GM18520 (cell line): Measurements from ENCODE around the gene GRM4.

ENCODE experiments used
- ATAC-seq: cut with Tn5 transposase; IDR thresholded peaks from one replicate; pipeline ENCODE4 v1.9.1; 2021; ENCODE audit not compliant: unreplicated experiment

The GRM4 gene

DNA sequence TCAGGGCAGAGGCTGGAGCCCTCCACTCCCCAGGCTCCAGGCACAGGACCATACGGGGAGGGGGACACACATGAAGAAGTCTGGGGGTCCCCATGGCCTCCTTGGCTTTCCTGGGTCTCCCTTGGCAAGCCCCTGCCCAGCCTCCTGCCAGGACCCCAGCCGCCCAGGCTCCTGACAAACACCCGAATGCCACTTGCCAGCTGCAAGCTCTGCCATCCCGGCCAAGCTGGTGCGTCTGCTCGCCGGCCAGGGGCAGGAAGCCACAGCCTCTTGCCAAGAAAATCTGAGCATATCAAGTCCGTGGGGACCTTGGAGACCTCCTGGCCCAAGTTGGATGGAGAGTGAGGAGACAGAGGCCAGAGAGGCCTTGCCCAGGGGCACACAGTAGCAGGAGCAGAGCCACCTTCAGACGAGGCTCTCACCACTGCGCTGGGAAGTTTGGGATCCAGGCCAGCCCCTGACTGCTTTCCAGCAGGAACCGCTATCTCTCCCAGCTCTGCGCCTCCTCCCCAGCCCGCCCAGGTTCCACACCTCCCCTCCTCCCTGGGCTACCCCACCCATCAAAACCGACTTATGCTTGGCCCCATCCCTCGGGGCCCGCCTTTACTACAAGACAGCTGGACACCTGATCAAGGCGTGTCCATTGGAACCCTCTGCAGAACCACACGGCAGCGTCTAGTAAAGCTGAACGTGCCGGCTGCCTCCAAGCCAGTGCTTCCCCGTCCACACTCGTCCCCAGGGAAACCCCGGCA lies 80.2 kb downstream of the GRM4 start:
- no peak for ATAC-seq

DNA sequence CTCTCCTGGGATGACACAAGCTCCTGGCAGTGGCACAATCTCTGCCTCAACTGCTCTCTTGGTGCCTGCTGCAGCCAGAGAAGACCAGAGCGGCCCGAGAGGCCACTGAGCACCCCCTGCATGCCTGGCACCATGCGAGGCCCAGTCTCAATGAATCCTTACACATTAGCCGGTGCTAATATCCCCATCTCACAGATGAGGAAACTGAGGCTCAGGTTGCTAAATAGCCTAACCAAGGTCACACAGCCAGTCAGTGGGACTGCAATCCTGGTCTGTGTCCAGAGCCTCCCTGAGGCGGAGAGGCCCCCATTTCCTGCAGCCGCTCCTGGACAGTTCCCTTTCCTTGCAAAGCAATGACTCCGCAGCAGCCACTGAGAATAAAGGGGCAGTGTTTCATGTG lies 81.2 kb downstream of the GRM4 start:
- ATAC-seq: no peak

DNA sequence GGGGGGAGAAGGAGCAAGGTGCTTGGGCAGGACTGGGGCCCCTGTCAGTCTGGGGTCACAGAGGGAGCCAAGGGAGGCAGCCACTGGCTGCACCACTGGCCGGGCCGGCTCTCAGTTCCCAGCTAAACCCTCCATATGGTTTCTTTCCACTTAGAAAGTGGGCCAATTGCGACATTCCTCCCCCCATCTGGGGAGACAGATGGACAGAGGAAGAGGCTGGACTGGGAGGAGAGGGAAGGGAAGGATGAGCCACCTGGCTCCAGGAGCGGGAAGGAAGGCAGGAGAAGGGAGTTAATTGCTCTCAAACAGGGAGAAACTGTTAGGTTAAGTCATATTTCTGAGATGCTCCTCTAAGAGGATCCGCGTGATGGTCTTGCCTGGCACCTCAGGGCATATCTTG lies 82.2 kb downstream of the GRM4 start:
- no peak for ATAC-seq

DNA sequence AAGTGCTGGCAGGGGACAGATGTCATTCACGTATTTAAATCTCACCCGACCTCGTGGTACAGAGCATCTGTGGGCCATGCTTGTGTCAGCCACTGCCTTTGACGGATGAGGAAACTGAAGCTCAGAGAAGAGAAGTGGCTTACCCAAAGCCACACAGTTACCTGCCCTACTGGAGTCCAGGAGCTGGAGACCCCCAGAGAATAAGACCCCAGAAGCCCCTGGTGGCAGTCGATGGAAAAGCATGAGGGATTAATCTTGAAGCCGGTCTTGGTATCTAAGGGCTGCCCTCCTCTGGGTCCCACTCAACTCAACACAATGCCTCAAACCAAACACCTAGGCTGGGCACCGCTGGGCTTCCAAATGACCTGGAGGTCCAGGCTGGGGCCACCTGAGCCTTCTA lies 83.1 kb downstream of the GRM4 start:
- no peak for ATAC-seq

DNA sequence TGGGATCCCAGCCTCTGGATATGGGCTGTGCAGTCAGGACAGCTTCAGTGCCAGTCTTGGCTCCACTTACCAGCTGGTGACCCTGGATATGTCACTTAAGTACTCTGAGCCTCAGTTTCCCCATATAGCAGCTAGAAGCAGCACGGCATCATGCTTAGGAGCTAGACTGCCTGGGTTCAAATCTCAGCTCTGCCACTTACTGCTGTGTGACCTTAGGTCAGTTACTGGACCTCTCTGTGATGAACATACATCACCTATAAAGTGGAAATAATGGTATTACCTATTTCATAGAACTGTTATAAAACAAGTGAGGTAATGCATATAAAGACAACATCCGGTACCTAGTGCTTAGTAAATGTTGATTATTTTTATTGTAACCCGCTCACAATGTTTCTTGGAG lies 83.7 kb downstream of the GRM4 start:
- ATAC-seq: no peak

DNA sequence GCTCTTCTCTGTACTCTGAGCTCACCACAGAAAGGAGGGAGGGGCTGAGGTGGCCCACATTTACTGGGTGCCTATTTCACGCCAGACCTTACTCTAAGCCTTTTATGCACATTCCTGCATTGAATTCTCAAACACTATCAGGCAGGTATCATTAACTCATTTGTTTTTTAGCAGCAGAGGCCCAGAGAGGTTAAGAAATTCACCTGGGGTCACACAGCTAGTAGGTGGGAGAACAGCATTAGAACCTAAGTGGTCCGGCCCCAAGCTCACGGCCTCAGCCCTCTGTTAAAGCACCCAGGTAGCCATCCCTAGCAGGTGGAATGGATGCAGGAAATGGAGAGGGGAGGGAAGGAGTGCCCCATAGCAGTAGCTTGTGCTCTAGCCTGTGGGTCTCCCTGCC lies 84.5 kb downstream of the GRM4 start:
- no peak for ATAC-seq

DNA sequence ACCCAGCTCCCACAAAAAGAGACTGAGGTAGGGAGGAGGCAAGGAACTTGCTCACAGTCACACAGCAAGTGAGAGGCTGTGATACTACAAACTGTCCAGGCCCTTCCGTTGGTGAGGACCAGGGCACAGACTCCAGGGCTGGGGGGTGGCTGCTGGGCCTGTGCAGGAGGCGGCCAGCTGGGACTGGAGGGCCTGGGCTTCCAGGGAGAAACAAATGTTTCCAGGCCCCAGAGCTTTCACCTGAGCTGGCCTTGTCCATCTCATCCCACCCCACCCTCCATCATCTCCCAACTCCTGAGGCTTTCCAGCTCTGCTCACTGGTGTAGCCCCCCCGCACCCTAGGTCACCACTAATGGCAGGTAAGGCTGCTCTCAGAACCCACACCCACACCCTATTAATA lies 86.0 kb downstream of the GRM4 start:
- no peak for ATAC-seq

DNA sequence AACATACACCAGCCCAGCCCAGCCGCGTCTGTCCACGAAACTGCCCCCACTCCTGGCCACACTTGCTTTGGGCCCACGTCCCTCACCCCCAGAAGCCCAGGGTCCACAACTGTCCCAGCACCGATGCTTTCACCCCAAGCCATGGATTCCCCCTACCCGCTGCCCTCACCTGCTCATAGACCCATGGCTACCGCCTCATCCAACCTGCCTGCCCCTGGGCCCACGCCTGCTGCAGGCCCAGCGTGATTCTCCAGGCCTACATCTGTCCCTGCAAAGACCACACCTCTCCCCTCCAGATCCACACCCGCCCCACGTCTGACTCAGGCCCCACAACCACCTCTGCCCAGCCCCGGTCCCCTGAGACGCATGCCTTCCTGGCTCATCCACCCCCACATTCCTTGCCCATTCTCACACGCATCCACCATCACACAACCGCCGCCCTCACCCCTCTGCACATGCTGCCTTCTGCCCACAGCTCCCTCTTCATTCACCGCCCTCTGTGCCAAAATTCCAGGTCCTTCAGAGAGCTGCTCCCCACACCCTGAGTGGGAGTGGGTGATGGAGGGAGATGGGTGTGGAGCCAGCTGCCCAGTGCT lies 86.7 kb downstream of the GRM4 start:
- ATAC-seq: no peak

DNA sequence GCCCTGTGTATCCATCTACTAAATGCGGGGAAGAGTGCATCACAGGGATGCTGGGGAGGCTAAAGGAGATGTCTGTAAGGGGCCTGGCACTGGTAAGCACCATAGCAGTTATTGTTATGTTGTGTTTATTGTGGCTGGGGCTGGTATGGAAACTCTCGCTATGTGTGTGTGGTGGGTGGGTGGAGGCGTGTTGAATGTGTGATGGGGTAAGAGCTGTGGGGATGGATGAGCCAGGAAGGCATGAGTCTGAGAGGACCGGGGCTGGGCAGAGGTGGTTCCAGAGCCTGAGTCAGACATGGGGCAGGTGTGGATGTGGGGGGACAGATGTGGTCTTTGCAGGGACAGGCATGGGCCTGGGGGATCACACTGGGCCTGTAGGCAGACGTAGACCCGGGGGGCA lies 88.1 kb downstream of the GRM4 start:
- ATAC-seq: no peak

DNA sequence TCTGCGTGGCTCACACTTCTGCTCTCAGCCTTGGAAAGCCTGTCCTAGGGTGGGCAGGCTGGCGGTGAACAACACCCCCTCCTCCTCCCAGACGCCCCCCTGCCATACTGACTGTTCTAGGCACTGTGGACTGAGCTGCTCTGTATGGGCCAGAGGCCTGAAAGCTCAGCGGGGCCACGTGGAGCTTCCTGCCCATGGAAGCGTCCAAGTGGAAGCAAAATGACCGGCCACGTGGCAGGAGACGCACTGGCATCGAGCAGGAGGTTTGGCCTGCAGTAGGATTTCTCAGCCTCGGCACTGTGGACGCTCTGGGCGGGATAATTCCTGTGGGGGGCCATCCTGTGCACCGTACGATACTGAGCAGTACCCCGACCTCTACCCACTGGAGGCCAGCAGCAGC lies 88.7 kb downstream of the GRM4 start:
- no peak for ATAC-seq

DNA sequence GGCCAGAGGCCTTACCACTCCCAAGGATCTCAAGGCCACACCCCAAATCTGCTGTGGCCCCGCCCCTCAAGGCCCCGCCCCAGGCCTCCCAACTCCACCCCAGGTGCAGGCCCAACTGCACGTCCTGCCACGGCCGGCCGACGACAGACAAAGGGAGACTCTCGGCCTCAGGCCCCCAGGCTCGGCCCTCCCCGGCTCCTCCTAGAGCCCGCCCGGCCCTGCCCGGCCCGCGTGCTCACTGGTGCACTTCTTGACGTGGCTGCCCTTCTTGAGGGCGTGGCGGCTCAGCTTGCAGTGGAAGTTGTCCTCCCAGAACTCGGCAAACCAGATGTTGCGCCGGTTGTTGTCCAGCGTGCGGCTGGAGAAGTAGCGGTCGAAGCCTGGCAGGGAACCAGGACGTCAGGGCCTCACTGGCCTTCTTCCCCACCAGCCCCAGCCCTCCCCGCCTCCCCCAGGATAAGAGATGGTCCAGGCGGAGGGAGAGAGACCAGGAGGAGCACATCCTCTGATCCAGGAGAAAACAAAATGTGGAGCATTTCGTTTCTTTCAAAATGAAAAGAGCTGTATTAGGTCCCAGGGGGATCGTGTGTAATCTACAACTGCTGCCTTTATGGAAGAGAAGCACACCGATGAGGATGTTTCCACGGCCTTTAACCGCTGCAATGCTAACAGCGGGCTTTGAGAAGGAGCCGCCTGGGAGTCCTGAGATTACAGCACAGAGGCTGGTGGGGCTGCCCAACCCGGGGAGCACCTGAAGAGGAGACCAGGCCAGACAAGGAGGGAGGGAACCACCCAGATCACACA lies 89.4 kb downstream of the GRM4 start:
- ATAC-seq: no peak

DNA sequence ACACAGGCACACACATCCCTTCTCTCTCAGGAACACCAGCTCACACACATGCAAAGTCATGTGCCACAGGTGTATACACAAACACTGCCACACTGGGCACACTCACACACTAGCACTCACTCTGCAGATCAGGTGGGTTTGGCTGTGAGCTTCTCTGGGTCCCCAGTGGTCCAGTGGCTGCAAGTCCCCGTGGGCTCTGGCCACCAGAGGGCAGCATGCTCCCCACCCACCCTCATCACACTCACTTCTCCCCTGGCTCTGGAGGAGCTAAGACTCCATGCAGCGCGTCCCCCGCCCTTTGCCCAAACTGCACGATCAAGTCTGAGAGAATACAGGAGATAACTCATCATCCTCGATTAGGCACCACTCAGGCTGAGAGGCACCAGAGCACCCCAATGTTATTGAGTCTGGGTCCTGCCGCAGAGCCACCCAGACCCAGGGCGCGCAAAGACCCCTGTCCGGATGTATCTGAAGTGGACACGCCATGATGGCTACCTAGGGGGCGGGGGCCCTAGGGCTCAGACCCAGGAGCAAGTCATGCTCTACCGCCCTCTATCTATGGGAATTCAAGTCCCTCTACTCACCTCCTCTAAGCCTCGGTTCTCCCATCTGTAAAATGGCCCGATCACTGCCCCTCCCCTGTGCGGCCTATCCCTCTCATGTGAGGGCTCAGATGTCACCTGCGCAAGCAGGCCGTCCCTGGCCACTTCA lies 90.5 kb downstream of the GRM4 start:
- ATAC-seq: no peak

DNA sequence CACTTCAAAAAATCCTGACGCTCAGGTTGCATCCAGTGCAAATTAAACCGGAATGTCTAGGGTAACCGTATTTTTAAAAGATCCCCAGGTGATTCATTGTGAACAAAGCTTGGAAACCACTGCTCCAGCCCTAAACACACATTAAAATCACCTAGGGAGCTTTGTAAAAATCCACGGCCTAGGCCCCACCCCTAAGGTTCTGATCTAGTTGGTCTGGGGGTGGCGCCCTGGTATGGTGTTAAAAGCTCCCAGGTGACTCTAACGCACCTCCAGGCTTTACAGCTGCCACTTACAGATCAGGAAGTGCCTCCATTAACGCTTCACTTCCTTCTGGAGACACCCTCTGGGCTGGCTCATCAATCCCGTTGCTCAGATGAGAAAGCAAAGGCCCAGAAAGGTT lies 92.2 kb downstream of the GRM4 start:
- ATAC-seq: no peak

DNA sequence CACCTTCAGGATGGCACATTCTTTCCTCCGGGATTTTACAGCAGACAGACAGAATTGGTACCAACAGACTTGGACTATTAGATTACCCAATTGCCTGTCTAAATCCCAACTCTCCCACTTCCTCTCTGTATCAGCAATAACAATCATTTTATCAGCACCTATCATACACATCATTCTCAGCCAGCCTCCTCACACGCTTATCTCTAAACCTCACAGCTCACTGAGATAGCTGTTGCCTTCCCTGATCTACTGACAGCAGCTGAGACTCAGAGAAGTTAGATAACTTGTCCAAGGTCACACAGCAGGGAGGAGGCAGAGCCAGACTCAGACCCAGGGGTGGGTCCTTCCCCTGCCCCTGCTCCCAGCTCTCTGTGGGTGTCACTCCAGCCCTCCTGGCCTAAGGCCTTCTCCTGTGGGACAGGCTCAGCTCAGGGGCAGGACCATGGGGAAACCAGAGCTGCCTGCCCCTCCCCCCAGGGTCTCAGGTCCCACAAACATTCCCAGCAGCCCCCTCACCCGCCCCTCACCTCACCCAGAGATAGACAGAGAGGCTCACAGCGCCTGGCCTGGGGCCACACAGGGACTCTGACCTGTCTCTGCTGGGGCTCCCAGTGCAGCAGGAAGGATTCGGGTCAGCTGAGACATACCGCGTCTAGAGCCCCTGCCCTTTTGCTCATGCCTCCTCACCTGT lies 92.8 kb downstream of the GRM4 start:
- ATAC-seq: no peak

DNA sequence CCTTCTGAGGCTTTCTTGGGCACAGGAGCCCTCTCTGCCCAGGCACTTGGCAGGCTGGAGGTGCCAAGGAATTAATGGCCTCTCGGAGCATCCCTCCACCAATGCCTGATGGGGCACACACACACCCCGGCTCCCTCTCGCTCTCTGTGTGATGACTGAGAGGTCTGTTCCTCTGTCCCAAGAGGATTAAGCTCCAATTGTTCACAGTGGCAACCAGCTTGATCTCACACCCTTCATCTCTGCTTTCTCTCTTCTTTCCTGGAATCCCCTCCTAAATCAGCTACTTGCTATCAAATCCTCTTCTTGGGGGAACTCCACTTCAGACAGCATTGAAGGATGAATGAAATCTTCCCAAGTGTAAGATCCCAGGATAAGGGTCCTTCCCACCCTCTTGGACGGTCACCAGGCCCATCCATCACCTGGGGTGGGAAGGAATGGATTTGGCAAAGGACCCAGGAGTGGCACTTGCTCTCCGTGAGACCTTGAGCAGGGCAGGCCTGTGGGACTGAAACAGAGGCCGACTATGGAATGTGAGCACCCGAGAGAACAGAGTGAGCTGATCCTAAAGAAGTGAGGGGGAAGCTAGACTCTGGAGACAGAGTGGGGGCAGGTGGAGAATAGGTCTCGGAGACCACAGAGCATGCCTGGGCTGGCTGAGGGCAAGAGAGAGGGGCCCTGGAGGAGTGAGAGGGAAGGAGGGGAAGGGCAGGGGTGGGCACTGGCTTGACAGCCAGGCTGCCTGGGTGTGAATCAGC lies 93.6 kb downstream of the GRM4 start:
- no peak for ATAC-seq

DNA sequence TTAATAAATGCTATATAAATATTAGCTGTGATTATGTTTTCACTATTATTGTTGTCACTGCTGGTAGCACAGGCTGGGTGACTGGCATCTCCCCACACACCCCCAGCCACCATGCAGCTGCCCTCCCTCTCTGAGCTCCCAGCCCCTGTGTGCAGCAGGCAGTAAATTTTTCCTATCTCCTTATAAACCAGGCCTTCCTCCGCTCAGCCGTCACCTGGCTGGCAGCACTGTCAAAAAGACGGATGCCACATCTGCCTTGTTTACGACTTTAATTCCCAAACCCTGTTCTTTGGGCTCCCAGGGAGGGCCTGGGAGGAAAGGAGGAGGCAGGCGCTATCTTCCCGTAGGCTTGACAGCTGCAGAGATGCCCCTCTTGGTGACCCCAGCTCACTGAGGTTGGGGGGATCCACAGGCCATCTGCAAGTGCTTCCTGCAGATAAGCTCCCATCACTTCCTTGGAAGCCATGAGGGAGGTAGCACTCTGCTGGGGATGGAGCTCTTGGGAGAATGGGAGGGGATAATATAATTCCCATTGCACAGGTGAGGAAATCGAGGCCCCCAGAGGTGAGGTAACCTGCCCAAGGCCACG lies 94.5 kb downstream of the GRM4 start:
- no peak for ATAC-seq

DNA sequence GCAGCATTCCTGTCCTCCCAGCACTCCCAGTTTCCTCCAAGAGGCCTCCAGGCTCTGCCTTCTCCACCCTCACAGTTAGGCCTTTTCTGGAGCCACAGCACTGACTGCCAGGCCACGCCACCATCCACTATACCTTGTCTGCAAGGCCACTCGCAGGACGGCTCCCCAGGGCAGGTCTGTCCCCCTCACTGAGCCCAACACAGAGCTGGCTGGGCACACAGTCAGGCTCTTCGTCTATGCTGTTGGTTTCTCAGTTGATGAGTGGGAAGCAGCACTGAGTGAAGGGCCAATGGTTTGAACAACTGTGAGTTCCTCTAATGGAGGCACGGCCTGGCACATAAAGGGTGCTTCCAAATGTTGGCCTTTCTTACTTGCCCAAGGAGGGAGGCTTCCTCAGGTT lies 95.2 kb downstream of the GRM4 start:
- ATAC-seq: no peak

DNA sequence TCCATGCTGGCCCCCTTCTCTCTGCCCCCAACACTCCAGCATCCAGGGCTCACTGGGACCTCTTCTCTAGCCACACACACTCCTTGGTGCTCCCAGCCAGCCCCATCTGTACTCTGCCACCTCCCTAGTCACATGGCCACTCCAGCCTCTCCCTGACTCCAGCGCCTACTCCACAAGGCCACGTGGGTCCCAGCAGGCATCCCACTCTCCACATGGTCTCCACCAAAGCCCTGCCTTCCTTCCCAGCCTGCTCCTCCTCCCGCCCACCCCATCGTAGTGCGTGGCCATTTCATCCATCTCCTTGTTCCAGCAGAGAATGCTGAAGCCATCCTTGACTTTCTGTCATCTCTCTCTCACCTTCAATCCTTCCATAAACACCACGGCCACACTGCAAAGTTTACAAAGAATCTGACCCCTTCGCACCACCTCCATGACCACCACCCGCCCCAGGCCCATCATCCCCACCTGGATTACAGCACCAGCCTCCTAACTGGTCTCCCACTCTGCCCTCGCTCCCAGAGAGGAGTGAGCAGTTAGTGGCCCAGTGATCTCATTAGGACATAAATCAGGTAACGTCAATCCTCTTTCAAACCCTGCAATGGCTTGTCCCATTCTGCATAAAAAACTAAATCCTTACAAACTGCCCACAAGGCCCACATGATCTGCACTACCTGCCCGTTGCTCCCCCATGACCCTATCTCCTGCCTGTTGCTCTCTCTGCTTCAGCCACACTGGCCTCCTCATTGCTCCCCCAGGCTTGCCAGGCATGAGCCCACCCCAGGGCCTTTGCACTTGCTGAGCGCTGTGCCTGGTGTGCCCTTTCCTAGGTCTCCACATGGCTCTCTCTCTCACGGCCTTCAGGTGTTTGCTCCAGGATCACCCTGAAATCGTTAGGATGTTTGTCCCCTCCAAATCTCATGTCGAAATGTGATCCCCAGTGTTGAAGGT lies 96.2 kb downstream of the GRM4 start:
- ATAC-seq: no peak
